ENCODE results near the gene HOXD9.

- TF ChIP-seq CTCF (conservative IDR thresholded peaks at IDR 0.05; ENCODE audit: low read depth, low read length) (no peak), EZH2 (IDR thresholded peaks at IDR 0.05; ENCODE audit: low read length, unreplicated experiment) (no peak), EZH2phosphoT487 (IDR thresholded peaks at IDR 0.05; ENCODE audit: borderline replicate concordance, low read length) (no peak)
These were observed 10.9 kb downstream of the HOXD9 start for GRCh38 chr2:176133389-176133788.

Measured in PC-3 (cell line).